ENCODE data around the gene METTL25B.

The METTL25B gene

DNA sequence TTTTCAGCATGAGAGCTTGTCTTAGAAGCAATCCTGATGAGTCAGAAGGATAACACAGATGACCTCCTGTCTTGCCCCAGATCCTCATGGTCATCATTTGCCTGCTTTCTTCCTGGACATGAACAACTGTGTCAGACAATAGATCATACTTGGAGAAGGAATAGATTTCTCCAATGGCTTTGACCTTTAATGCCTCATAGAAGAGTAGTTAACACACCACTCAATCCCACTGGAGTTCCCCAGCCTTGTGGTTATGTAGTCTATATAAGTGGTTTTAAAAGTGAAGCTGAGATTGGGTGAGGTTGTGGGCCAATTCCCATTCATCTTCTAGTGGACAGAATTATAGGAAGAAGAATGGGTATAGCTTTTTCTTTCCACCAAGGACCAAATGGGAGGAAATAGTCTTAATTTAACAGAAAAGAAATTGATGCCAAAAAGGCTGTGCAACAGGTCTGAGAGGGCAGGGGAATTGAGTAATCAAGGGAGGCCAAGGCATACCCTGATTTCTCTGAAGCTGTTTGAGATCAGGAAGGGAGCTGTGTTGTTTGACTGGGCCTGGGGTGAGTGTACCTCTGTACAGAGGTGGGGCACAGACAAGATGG lies 53.4 kb downstream of the METTL25B start:
- no peak for TF ChIP-seq ZFX (IDR thresholded peaks at IDR 0.05; ENCODE audit: borderline replicate concordance)
- TF ChIP-seq, protein P1, sequence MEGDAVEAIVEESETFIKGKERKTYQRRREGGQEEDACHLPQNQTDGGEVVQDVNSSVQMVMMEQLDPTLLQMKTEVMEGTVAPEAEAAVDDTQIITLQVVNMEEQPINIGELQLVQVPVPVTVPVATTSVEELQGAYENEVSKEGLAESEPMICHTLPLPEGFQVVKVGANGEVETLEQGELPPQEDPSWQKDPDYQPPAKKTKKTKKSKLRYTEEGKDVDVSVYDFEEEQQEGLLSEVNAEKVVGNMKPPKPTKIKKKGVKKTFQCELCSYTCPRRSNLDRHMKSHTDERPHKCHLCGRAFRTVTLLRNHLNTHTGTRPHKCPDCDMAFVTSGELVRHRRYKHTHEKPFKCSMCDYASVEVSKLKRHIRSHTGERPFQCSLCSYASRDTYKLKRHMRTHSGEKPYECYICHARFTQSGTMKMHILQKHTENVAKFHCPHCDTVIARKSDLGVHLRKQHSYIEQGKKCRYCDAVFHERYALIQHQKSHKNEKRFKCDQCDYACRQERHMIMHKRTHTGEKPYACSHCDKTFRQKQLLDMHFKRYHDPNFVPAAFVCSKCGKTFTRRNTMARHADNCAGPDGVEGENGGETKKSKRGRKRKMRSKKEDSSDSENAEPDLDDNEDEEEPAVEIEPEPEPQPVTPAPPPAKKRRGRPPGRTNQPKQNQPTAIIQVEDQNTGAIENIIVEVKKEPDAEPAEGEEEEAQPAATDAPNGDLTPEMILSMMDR (IDR thresholded peaks at IDR 0.05): no peak
- H3K27ac ChIP-seq: no peak overlapping the region

DNA sequence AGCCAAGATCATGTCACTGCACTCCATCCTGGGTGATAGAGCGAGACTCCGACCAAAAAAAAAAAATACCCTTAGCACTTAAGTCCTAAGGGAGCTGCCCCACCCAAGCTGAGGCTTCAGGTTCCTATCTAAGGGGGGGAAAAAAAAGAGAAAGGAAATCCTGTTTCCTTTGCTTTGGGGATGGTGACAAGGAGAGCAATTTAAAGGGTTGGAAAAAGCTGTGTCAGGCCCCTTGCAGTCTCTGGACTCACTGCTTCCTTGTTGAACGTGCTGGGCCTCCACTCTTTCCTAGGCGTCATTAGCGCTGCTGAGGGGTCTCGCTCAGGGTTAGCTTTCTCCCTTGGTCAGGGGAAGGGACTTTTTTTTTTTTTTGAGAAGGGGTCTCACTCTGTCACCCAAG lies 57.2 kb downstream of the METTL25B start:
- TF ChIP-seq ZFX (IDR thresholded peaks at IDR 0.05; ENCODE audit: borderline replicate concordance): no peak
- TF ChIP-seq, protein P1 (IDR thresholded peaks at IDR 0.05): no peak

More for the DNA sequence above, 57.2 kb downstream of the METTL25B start:
- no peak overlapping the region for H3K27ac ChIP-seq

Measured in 22Rv1 (cell line).